K562 (cell line): ENCODE data around the gene KRT82. TPM values are rescaled to one million over a fixed set of nuclear protein-coding genes. Genes with fewer than 3 reads are reported as not detected.

Source experiments
- ATAC-seq: fragments of 200-7000 bp; cut with Tn5 transposase; 3 replicates; pipeline ENCODE4 v1.9.1; 2020; ENCODE audit warnings: moderate library complexity
- BruUV-seq: library from RNA; stranded (reverse); fragments of 400-500 nt; replicated peaks from 2 replicates; lab custom pipeline; 2021; lab: Mats Ljungman, UMichigan
- CTCF ChIA-PET: fragments of 300-600 bp; formaldehyde crosslinking; extraction: SDS; loops from one replicate; lab custom pipeline; 2021; ENCODE audit warnings: low intra/inter-chr PET ratio; lab: Yijun Ruan, JAX
- POLR2A ChIA-PET: fragments of 300-600, 350-650 bp; sonication (Branson Sonifier 250); formaldehyde crosslinking; extraction: SDS; loops from one replicate; lab custom pipeline; 2021; ENCODE audit warnings: antibody characterized with exemption, inconsistent platforms; lab: Yijun Ruan, JAX
- DNase-seq, 4 experiments: peaks; one replicate each; pipeline versions ENCODE4 v3.0.0 to v3.0.0-alpha.2; 2011 to 2018; ENCODE audit warnings: low spot score in 3 of 4, mixed read lengths in 3 of 4; ENCODE audit errors: extremely low read depth in 1 of 4
- FAIRE-seq: peaks from 2 replicates; lab custom pipeline; 2011; peaks lifted over from hg19 to GRCh38; lab: Jason Lieb, UNC
- H2AFZ ChIP-seq: 2 replicates; pipeline ENCODE4 v1.6.0; 2011; ENCODE audit warnings: low read depth, low read length, control low read depth, inconsistent platforms
- H3K27ac ChIP-seq: fragments of 200-600 bp; 3 replicates; pipeline ENCODE4 v1.8.0; 2011; ENCODE audit warnings: low read depth, mild to moderate bottlenecking, control low read depth, inconsistent platforms, low read length, moderate library complexity, mixed read lengths; ENCODE audit errors: extremely low read depth
- H3K27me3 ChIP-seq, 2 experiments: fragments of 300-600 bp in 1 of 2; 2 replicates in 1 of 2; 3 replicates in 1 of 2; pipeline versions ENCODE4 v1.6.0 to v1.8.0; 2011; ENCODE audit warnings: inconsistent platforms in 2 of 2, low read length in 2 of 2, mild to moderate bottlenecking in 1 of 2, mixed read lengths in 1 of 2, moderate library complexity in 1 of 2; ENCODE audit not compliant: control insufficient read depth in 2 of 2, insufficient read depth in 2 of 2
- H3K36me3 ChIP-seq: fragments of 300-600 bp; 3 replicates; pipeline ENCODE4 v1.8.0; 2011; ENCODE audit warnings: mild to moderate bottlenecking, low read length, inconsistent platforms; ENCODE audit not compliant: control insufficient read depth, insufficient read depth
- H3K4me1 ChIP-seq, 2 experiments: fragments of 200-600 bp in 1 of 2; replicated peaks in 1 of 2; 2 replicates in 1 of 2; 3 replicates in 1 of 2; pipeline versions ENCODE4 v1.5.1 to v1.8.0; 2011; ENCODE audit warnings: inconsistent platforms in 2 of 2, low read length in 2 of 2, mild to moderate bottlenecking in 1 of 2, mixed read lengths in 1 of 2, moderate library complexity in 1 of 2; ENCODE audit not compliant: control insufficient read depth in 2 of 2, insufficient read depth in 2 of 2
- H3K4me2 ChIP-seq: 2 replicates; pipeline ENCODE4 v1.6.1; 2011; ENCODE audit warnings: low read length, control low read depth, inconsistent platforms, mixed read lengths; ENCODE audit not compliant: insufficient read depth
- H3K4me3 ChIP-seq: fragments of 200-600 bp; sonication (generic), shearing (Covaris generic); 2 replicates; pipeline ENCODE4 v1.5.1; 2016; ENCODE audit warnings: control low read depth, inconsistent platforms
- H3K79me2 ChIP-seq: fragments of 200-600 bp; 3 replicates; pipeline ENCODE4 v1.8.0; 2011; ENCODE audit warnings: low read length, inconsistent platforms; ENCODE audit not compliant: control insufficient read depth, insufficient read depth
- H3K9ac ChIP-seq, 2 experiments: 2 replicates each; pipeline versions ENCODE4 v1.6.0 to v1.6.1; 2011; ENCODE audit warnings: low read depth in 2 of 2, low read length in 2 of 2, control low read depth in 1 of 2, inconsistent platforms in 1 of 2, mild to moderate bottlenecking in 1 of 2, mixed read lengths in 1 of 2; ENCODE audit not compliant: insufficient read depth in 1 of 2
- H3K9me1 ChIP-seq: one replicate; pipeline ENCODE4 v1.6.0; 2011; ENCODE audit warnings: inconsistent platforms, mild to moderate bottlenecking, low read length, moderate library complexity; ENCODE audit not compliant: control insufficient read depth, insufficient read depth
- H3K9me3 ChIP-seq: replicated peaks from 2 replicates; pipeline ENCODE4 v1.5.1; 2011; ENCODE audit warnings: low read depth, low read length, inconsistent platforms; ENCODE audit not compliant: control insufficient read depth, insufficient read depth
- H4K20me1 ChIP-seq: replicated peaks from 2 replicates; pipeline ENCODE4 v1.6.1; 2011; ENCODE audit warnings: low read length, inconsistent platforms, mixed read lengths; ENCODE audit not compliant: control insufficient read depth, insufficient read depth
- ARID2 ChIP-seq: fragments of 450-650 bp; IDR thresholded peaks from 2 replicates; pipeline ENCODE4 v1.6.1; 2017; ENCODE audit warnings: antibody characterized with exemption, mild to moderate bottlenecking
- ERF ChIP-seq: fragments of 450-650 bp; formaldehyde crosslinking; IDR thresholded peaks from 2 replicates; pipeline ENCODE4 v1.4.0; 2020; ENCODE audit warnings: mild to moderate bottlenecking, mixed read lengths
- FOXK1 ChIP-seq: sonication (generic); formaldehyde crosslinking; IDR thresholded peaks from 2 replicates; pipeline ENCODE4 v1.8.0; 2022; ENCODE audit warnings: missing genetic modification reagents, mild to moderate bottlenecking, borderline replicate concordance
- NR2F6 ChIP-seq: fragments of 450-650 bp; formaldehyde crosslinking; IDR thresholded peaks from 2 replicates; pipeline ENCODE4 v1.4.0; 2020; ENCODE audit warnings: mild to moderate bottlenecking
- PYGO2 ChIP-seq: fragments of 450-650 bp; IDR thresholded peaks from 2 replicates; pipeline ENCODE4 v1.6.1; 2016; ENCODE audit warnings: mild to moderate bottlenecking, missing genetic modification characterization, moderate library complexity, missing compliant biosample characterization
- RB1 ChIP-seq: fragments of 450-650 bp; IDR thresholded peaks from 2 replicates; pipeline ENCODE4 v1.6.1; 2017; ENCODE audit warnings: low read depth, mild to moderate bottlenecking
- ZNF274 ChIP-seq: IDR thresholded peaks from 2 replicates; pipeline ENCODE4 v1.6.1; 2011; ENCODE audit warnings: low read depth, mild to moderate bottlenecking, low read length, moderate library complexity, borderline replicate concordance
- WGBS: fragments of 100-300 bp; shearing (Covaris generic); methylation state at CpG from one replicate; pipeline ENCODE4 v1.1.6; 2016; ENCODE audit warnings: low coverage, mixed read lengths; ENCODE audit not compliant: insufficient coverage; ENCODE audit errors: missing lambda C conversion rate; 5-methylcytosine and 5-hydroxymethylcytosine counted together
- in situ Hi-C: fragments of 300-500 bp; cut with MboI; formaldehyde crosslinking; loops from 4 replicates; pipeline ENCODE4 v1.15.0; 2018; ENCODE audit warnings: inconsistent platforms, mixed read lengths
- intact Hi-C: fragments of 100-400 bp; cut with micrococcal nuclease; formaldehyde crosslinking; loops from 2 replicates; pipeline ENCODE4 v1.14.2; 2022
- polyA plus RNA-seq, 8 experiments: library from polyadenylated mRNA; depleted of rRNA in 4 of 8; stranded (reverse) in 5 of 8; unstranded in 3 of 8; fragments of >200 nt; fragmentation: Nextera tagmentation in 2 of 8; fragmentation: Illumina TruSeq in 1 of 8; extraction: Ambion mirVana in 2 of 8; extraction: Trizol in 1 of 8; gene quantifications; 2 replicates each; pipeline versions ENCODE4 v1.2.1 to v1.2.3, GENCODE V29; 2011 to 2014; ENCODE audit warnings: inconsistent platforms in 1 of 8, missing spikeins in 1 of 8
- total RNA-seq, 7 experiments: library from RNA; depleted of rRNA in 6 of 7; stranded (reverse); fragments of >200 nt in 6 of 7; fragmentation: Illumina TruSeq in 2 of 7; extraction: Trizol in 2 of 7; gene quantifications; 2 replicates each; pipeline versions ENCODE4 v1.2.1 to v1.2.3, GENCODE V29; 2011 to 2021; ENCODE audit warnings: low replicate concordance in 1 of 7
- TF ChIP-seq, protein P1 (sequence below): fragments of 250-450 bp; sonication (Bioruptor Pico); IDR thresholded peaks from 2 replicates; pipeline ENCODE4 v1.5.0; 2021; ENCODE audit warnings: mild to moderate bottlenecking, borderline replicate concordance

The KRT82 gene
- total and polyA plus RNA-seq, 9 of the 15 experiments (the other 6 are each of a cell fraction or from before 2014, with no cell fraction given) = not detected

DNA sequence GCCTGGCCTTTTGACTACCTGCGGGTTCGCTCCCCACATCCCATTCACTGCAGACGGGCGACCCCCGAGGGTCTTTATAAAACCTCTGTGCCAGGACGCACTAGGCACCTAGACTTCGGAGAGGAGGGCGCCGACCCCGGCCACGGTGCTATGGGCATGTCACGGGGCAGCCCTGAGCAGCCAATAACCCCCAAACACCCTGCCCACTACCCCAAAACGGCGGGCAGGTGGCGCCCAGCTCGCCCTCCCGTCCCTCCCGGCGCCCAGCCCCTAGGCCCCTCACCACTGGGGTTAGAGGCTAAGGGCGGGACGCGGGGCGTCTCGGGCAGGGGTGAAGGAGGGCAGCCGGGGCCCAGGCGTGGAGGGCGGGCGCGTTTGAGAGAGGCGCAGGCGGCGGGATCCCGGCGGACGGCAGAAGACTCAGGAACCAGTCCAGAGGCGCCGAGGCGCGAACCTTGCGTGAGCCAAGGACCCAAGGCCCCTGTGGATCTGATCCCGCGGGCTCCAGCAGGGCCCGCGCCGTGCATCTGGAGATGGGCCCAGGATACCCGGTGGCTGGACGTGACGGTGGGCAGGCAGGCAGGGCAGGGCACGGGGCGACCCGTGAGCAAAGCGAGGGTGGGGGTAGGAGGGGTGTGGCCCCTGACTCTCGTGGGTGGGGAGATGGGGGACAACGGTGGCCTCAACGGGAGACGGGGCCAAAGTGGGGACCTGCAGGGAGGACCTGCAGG, 49.9 kb downstream of the KRT82 start:
- TF ChIP-seq NR2F6 (CRISPR knock-in tag) = no peak
- TF ChIP-seq ERF (CRISPR knock-in tag) = no peak
- no peak for TF ChIP-seq FOXK1 (CRISPR knock-in tag)
- no peak for TF ChIP-seq ZNF274
- no peak for TF ChIP-seq PYGO2 (tag)
- TF ChIP-seq, protein P1, sequence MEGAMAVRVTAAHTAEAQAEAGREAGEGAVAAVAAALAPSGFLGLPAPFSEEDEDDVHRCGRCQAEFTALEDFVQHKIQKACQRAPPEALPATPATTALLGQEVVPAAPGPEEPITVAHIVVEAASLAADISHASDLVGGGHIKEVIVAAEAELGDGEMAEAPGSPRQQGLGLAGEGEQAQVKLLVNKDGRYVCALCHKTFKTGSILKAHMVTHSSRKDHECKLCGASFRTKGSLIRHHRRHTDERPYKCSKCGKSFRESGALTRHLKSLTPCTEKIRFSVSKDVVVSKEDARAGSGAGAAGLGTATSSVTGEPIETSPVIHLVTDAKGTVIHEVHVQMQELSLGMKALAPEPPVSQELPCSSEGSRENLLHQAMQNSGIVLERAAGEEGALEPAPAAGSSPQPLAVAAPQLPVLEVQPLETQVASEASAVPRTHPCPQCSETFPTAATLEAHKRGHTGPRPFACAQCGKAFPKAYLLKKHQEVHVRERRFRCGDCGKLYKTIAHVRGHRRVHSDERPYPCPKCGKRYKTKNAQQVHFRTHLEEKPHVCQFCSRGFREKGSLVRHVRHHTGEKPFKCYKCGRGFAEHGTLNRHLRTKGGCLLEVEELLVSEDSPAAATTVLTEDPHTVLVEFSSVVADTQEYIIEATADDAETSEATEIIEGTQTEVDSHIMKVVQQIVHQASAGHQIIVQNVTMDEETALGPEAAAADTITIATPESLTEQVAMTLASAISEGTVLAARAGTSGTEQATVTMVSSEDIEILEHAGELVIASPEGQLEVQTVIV = no peak
- TF ChIP-seq RB1 = no peak
- no peak for TF ChIP-seq ARID2
- no peaks in the 10 kb centered on the region for H3K79me2 ChIP-seq
- in situ Hi-C loops = no loop called here
- BruUV-seq = no TSS peak
- H3K4me3 ChIP-seq = no peak overlapping the region
- H2AFZ ChIP-seq = no peak overlapping the region
- peaks cover 4 to 41% of the 10 kb centered on the region in 2 experiments; a peak in 4 of 5 replicates for H3K27me3 ChIP-seq
- no peak overlapping the region for H3K27ac ChIP-seq
- H3K4me1 ChIP-seq = no peaks in the 10 kb centered on the region
- WGBS = 0% methylated on average over 34 of the region's 56 CpGs
- ChIA-PET POLR2A (no interaction called here), CTCF (no interaction called here)
- DNase-seq (no peak), FAIRE-seq (no peak), ATAC-seq (no peak)
- no peaks in the 10 kb centered on the region for H3K9me1 ChIP-seq
- H3K36me3 ChIP-seq = no peaks in the 10 kb centered on the region
- no peaks in the 10 kb centered on the region for H3K9me3 ChIP-seq
- no peak overlapping the region for H3K9ac ChIP-seq
- H4K20me1 ChIP-seq = peaks cover 3% of the 10 kb centered on the region; the same call in 1 of the 2 replicates
- H3K4me2 ChIP-seq = no peak overlapping the region
- intact Hi-C loops = no loop called here
